Left lung (tissue), 10 donors: ENCODE measurements around the gene CLIC5. TPM values are rescaled to one million over a fixed set of nuclear protein-coding genes. Genes with fewer than 3 reads are reported as not detected.

ENCODE experiments used
- ATAC-seq: fragments of 200-7000 bp; cut with Tn5 transposase; one replicate; pipeline ENCODE4 v1.9.1; 2020; ENCODE audit warnings: moderate library complexity
- DNase-seq, 4 donors: peaks; one replicate each; pipeline ENCODE4 v3.0.0-alpha.2; 2013 to 2020
- H3K27ac ChIP-seq, 2 donors: fragments of 200-600 bp; sonication (generic) in 1 of 2; one replicate each; pipeline versions ENCODE4 v1.5.0 to v1.8.0; 2020 to 2021
- H3K27me3 ChIP-seq, 2 donors: fragments of 200-600 bp; sonication (generic) in 1 of 2; one replicate each; pipeline versions ENCODE4 v1.5.0 to v1.8.0; 2020 to 2021
- H3K36me3 ChIP-seq, 2 donors: fragments of 200-600 bp; sonication (generic) in 1 of 2; one replicate each; pipeline versions ENCODE4 v1.5.0 to v1.8.0; 2020 to 2021
- H3K4me1 ChIP-seq, 2 donors: fragments of 200-600 bp; one replicate each; pipeline ENCODE4 v1.8.0; 2021
- H3K4me3 ChIP-seq, 2 donors: fragments of 200-600 bp; sonication (generic) in 1 of 2; one replicate each; pipeline versions ENCODE4 v1.5.0 to v1.8.0; 2020 to 2021; ENCODE audit warnings: mild to moderate bottlenecking in 1 of 2
- H3K9me3 ChIP-seq, 2 donors: fragments of 200-600 bp; sonication (generic) in 1 of 2; one replicate each; pipeline versions ENCODE4 v1.5.0 to v1.8.0; 2020 to 2021
- intact Hi-C, 2 donors: fragments of 100-400 bp; cut with DNase I; formaldehyde crosslinking; loops; one replicate each; pipeline versions ENCODE4 v1.11.2 to v1.14.2; 2022
- polyA plus RNA-seq, 6 donors: library from polyadenylated mRNA; unstranded; fragments of 120-200 nt; gene quantifications; one replicate each; pipeline ENCODE4 v1.2.1, GENCODE V29; 2013; ENCODE audit not compliant: insufficient read length in 6 of 6
- total RNA-seq, 2 donors: library from RNA; stranded (reverse); fragmentation: NEBNext Ultra II Directional; extraction: Animal tissue kit (Norgen Biotek cat#: 25700); gene quantifications; one replicate each; pipeline ENCODE4 v1.2.1, GENCODE V29; 2021
- TF ChIP-seq, protein P1 (sequence below), 2 donors: fragments of 200-600 bp; sonication (generic) in 1 of 2; IDR thresholded peaks; one replicate each; pipeline versions ENCODE4 v1.5.0 to v1.8.0; 2021; ENCODE audit warnings: antibody characterized with exemption in 2 of 2
- donor health status: DM: no; HTN: yes; CAD: no.
- donor health status: DM: no; HTN: no; CAD: no.

The CLIC5 gene
- total and polyA plus RNA-seq, 8 donors = 8.8 to 179 (median 10.2) TPM

DNA sequence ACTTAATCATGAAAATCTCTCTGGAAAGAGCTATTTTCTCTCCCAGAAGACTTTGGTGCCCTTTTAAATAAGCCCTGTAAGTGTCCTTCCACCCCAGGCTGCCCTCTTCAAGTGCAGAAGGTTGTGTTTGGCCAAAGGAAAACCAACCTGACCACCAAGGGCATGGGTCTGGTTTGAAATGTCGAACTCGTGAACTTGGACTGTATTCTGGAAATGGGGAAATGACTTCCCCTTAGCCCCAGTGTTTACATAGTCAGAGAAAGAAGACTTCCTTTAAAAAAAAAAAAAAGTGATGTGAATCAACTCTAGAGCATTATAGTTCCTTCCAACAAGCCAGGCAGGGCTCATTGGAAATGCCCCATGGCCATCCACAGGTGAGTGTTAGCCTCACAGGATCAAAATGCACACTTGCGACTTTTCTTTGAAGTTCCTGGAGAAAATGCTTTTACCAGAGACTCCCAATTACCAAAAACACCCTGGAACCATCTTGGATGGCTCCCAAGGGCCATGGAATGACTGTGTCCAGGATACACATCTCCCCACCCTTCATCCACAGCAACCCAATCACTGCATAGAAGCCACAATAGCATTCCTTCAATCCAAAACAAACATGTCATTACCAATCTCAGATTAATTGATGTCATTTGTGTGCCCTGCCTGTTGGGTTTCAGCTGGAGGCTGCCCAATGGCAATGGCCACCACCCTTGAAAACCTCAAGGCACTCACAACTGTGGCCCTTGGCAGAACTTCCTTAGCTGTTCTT, 133.8 kb downstream of the CLIC5 start:
- intact Hi-C loops = no loop called here
- DNase-seq (peak in 1 of 4 donors; percentile 19), ATAC-seq (no peak)
- Histone ChIP-seq H3K27ac (no peak overlapping the region), H3K9me3 (no peaks in the 10 kb centered on the region), H3K27me3 (no peaks in the 10 kb centered on the region), H3K36me3 (no peaks in the 10 kb centered on the region), H3K4me1 (no peaks in the 10 kb centered on the region), H3K4me3 (no peak overlapping the region)
- TF ChIP-seq, protein P1, sequence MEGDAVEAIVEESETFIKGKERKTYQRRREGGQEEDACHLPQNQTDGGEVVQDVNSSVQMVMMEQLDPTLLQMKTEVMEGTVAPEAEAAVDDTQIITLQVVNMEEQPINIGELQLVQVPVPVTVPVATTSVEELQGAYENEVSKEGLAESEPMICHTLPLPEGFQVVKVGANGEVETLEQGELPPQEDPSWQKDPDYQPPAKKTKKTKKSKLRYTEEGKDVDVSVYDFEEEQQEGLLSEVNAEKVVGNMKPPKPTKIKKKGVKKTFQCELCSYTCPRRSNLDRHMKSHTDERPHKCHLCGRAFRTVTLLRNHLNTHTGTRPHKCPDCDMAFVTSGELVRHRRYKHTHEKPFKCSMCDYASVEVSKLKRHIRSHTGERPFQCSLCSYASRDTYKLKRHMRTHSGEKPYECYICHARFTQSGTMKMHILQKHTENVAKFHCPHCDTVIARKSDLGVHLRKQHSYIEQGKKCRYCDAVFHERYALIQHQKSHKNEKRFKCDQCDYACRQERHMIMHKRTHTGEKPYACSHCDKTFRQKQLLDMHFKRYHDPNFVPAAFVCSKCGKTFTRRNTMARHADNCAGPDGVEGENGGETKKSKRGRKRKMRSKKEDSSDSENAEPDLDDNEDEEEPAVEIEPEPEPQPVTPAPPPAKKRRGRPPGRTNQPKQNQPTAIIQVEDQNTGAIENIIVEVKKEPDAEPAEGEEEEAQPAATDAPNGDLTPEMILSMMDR (IDR thresholded peaks at IDR 0.05) = no peak

DNA sequence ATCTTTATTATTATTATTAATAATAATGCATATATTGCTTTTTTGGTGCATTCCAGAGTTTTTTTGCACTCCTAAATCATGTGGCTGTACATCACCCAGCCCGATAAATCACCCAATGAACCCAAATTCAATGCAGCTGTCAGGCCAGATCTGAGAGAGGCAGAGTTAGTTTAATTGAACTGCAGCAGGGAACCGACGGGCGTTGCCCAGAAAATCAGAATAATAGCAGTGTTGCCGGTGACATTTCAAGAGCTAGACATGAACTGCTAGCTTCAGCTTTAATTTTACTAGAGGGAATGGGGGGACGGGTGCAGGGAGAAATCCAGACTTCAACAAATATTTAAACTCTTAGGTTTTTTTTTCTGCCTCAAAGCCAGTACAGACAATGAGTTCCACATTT, 135.0 kb downstream of the CLIC5 start:
- H3K9me3 ChIP-seq = no peaks in the 10 kb centered on the region
- H3K27me3 ChIP-seq = no peaks in the 10 kb centered on the region
- H3K36me3 ChIP-seq = no peaks in the 10 kb centered on the region
- no peak for ATAC-seq
- DNase-seq = peak in 2 of 4 donors; percentile 12 to 19
- H3K4me3 ChIP-seq = no peak overlapping the region
- TF ChIP-seq, protein P1 (IDR thresholded peaks at IDR 0.05) = no peak
- H3K27ac ChIP-seq = no peak overlapping the region
- intact Hi-C loops = no loop called here
- no peaks in the 10 kb centered on the region for H3K4me1 ChIP-seq

DNA sequence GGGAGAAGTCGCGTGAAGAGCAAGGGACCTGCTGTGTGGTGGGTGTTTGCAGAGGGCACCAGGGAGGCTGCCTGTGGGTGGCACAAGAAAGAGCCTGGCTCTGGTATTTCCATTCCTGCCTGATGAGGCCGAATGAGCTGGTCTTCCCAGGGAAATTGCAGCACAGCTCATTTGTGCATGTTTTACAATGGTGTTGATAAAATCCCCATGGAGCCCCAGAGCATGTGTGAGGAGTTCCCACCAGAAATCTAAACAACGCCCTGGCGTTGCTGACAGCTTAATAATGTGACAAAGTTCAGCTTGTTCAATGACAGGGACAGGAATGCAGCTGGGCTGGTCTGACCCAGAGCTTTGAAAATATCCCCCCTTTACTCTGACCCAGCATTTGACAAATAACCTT, 135.5 kb downstream of the CLIC5 start:
- peak; percentile 26 for ATAC-seq
- no peaks in the 10 kb centered on the region for H3K36me3 ChIP-seq
- H3K4me1 ChIP-seq = no peaks in the 10 kb centered on the region
- TF ChIP-seq, protein P1 (IDR thresholded peaks at IDR 0.05) = no peak
- no peaks in the 10 kb centered on the region for H3K9me3 ChIP-seq
- intact Hi-C loops = no loop called here
- no peaks in the 10 kb centered on the region for H3K27me3 ChIP-seq
- peak in 2 of 4 donors; percentile 74 to 83 for DNase-seq
- H3K27ac ChIP-seq = no peak overlapping the region
- H3K4me3 ChIP-seq = no peak overlapping the region

DNA sequence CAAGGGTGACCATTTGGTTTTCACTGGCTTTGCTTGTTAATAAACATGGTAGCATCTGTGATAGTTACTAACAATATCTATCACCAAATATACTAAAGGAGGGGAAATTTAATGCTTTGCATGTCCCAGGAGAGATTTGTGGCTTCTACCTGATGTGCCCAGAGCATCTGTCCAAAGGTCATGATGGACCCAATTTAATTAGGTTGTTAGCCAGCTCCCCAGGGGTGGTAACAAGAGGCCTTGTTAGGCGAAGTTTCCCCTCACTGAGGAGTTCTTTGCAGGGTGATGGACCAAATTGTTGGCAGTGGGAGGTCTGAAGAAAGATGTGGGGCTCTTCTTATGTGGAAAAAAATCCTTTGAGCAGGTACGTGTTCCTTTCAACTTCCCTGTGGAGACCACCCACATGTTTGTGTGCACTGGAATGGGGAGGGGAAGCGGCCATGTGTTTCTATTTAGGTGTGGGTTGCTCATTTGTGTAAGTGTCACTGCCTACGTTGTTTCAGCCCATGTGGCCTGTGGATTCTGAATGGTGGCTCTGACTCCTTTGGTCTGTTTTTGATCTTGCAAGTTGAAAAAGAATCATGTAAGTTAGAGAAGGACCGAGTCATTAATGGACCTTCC, 137.6 kb downstream of the CLIC5 start:
- Histone ChIP-seq H3K27ac (no peak overlapping the region), H3K36me3 (no peaks in the 10 kb centered on the region), H3K27me3 (no peaks in the 10 kb centered on the region), H3K4me3 (no peak overlapping the region), H3K4me1 (no peaks in the 10 kb centered on the region), H3K9me3 (no peaks in the 10 kb centered on the region)
- ATAC-seq (no peak), DNase-seq (no peak)
- TF ChIP-seq, protein P1 (IDR thresholded peaks at IDR 0.05) = no peak
- intact Hi-C loops = no loop called here

DNA sequence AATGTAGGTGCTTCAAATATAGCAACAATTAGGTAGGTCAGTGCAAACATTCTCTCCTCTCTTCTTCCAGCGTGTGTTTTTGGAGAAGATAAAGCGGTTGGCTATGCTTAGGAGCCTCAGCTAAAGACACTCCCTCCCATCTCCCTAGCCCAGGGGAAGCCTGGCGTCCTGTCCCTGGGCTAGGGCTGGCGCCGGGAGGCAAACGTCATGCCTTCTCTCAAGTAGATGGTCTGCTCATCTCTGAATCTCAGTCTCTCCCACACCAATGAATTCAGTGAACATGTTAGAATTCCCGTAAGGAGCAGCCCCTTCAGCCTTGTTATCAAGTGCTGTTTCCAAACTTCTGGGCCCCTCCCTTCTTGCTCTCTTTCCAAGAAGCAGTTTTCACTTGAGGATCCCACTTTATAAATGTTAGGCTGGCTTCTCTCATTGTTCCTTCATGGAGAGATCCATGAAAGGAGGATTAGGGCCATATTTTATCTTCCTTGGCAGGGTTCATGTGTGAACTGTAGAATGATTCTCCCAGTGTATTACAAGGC, 142.8 kb downstream of the CLIC5 start:
- Histone ChIP-seq H3K9me3 (no peaks in the 10 kb centered on the region), H3K36me3 (no peaks in the 10 kb centered on the region), H3K27ac (no peak overlapping the region), H3K4me3 (no peak overlapping the region), H3K4me1 (no peaks in the 10 kb centered on the region), H3K27me3 (no peaks in the 10 kb centered on the region)
- TF ChIP-seq, protein P1 (IDR thresholded peaks at IDR 0.05) = no peak
- DNase-seq (no peak), ATAC-seq (no peak)
- intact Hi-C loops = no loop called here
